ENCODE measurements around the gene ARMC7.
"Not testable (repeated sequence)": the region's sequence is repeated elsewhere in the genome, so short reads cannot be mapped to it uniquely, and the experiment has no call there.

- TF ChIP-seq RFX5 (IDR thresholded peaks at IDR 0.05; ENCODE audit: low read depth, low read length); CTCF (conservative IDR thresholded peaks at IDR 0.05; ENCODE audit: low read depth, low read length); FOS (IDR thresholded peaks at IDR 0.05; ENCODE audit: low read depth, low read length); SMC3 (IDR thresholded peaks at IDR 0.05; ENCODE audit: low read depth, low read length): not testable (repeated sequence)
Observed at GRCh38 chr17:75164606-75165005, 54.8 kb downstream of the ARMC7 start.
